ENCODE results near the gene MRI1.
A peak's percentile ranks its signal among the peaks of the same experiment; 100 is the strongest.

- TF ChIP-seq, protein P1, sequence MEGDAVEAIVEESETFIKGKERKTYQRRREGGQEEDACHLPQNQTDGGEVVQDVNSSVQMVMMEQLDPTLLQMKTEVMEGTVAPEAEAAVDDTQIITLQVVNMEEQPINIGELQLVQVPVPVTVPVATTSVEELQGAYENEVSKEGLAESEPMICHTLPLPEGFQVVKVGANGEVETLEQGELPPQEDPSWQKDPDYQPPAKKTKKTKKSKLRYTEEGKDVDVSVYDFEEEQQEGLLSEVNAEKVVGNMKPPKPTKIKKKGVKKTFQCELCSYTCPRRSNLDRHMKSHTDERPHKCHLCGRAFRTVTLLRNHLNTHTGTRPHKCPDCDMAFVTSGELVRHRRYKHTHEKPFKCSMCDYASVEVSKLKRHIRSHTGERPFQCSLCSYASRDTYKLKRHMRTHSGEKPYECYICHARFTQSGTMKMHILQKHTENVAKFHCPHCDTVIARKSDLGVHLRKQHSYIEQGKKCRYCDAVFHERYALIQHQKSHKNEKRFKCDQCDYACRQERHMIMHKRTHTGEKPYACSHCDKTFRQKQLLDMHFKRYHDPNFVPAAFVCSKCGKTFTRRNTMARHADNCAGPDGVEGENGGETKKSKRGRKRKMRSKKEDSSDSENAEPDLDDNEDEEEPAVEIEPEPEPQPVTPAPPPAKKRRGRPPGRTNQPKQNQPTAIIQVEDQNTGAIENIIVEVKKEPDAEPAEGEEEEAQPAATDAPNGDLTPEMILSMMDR (conservative IDR thresholded peaks at IDR 0.05; ENCODE audit: low read depth in 2 of 2), result no peak
- TF ChIP-seq EZH2 (IDR thresholded peaks at IDR 0.05; ENCODE audit: low read depth, unreplicated experiment) (no peak), EZH2phosphoT487 (IDR thresholded peaks at IDR 0.05; ENCODE audit: unreplicated experiment) (no peak), POLR2AphosphoS5 (IDR thresholded peaks at IDR 0.05; ENCODE audit: low read depth) (peak; percentile 99), ZNF331 (CRISPR knock-in tag; IDR thresholded peaks at IDR 0.05; ENCODE audit: low read depth) (no peak), JUNB (IDR thresholded peaks at IDR 0.05; ENCODE audit: unreplicated experiment) (no peak)
- TF ChIP-seq, protein P2, sequence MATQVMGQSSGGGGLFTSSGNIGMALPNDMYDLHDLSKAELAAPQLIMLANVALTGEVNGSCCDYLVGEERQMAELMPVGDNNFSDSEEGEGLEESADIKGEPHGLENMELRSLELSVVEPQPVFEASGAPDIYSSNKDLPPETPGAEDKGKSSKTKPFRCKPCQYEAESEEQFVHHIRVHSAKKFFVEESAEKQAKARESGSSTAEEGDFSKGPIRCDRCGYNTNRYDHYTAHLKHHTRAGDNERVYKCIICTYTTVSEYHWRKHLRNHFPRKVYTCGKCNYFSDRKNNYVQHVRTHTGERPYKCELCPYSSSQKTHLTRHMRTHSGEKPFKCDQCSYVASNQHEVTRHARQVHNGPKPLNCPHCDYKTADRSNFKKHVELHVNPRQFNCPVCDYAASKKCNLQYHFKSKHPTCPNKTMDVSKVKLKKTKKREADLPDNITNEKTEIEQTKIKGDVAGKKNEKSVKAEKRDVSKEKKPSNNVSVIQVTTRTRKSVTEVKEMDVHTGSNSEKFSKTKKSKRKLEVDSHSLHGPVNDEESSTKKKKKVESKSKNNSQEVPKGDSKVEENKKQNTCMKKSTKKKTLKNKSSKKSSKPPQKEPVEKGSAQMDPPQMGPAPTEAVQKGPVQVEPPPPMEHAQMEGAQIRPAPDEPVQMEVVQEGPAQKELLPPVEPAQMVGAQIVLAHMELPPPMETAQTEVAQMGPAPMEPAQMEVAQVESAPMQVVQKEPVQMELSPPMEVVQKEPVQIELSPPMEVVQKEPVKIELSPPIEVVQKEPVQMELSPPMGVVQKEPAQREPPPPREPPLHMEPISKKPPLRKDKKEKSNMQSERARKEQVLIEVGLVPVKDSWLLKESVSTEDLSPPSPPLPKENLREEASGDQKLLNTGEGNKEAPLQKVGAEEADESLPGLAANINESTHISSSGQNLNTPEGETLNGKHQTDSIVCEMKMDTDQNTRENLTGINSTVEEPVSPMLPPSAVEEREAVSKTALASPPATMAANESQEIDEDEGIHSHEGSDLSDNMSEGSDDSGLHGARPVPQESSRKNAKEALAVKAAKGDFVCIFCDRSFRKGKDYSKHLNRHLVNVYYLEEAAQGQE (IDR thresholded peaks at IDR 0.05; ENCODE audit: unreplicated experiment), result no peak
Measured at GRCh38 chr19:13774217-13775191, 10.2 kb downstream of the MRI1 start, which contains the start of gene C19orf53.

All from GM23338 (cell line).